Embryonic facial prominence (tissue), 1 donor: Measurements from ENCODE around the gene TFF1.

ENCODE experiments used
- DNase-seq: peaks from one replicate; pipeline ENCODE4 v3.0.0-alpha.2; 2016; ENCODE audit errors: extremely low spot score

Gene TFF1

GRCh38 chr21:42317826-42318746 is 48.2 kb downstream of the TFF1 start:
- DNase-seq: no peak

DNA sequence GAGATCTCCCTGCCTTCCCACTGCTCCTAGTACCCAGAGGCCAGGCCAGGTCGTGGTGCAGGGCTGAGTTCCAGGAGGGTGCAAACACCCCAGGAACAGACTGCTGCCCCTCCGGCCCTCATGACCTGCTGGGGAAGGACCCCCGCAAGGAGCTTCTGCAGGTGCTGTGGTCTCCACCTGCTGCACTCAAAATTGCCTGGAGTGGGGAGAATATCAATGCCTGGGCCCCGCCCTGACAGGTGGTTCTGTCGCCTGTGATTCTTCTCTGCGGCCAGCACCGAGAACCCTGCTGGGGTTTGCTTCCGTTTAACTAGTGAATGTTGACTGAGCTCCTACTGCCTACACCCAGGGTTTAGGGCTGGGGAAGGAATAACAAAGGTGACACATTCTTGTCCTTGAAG is 49.0 kb downstream of the TFF1 start:
- no peak for DNase-seq

DNA sequence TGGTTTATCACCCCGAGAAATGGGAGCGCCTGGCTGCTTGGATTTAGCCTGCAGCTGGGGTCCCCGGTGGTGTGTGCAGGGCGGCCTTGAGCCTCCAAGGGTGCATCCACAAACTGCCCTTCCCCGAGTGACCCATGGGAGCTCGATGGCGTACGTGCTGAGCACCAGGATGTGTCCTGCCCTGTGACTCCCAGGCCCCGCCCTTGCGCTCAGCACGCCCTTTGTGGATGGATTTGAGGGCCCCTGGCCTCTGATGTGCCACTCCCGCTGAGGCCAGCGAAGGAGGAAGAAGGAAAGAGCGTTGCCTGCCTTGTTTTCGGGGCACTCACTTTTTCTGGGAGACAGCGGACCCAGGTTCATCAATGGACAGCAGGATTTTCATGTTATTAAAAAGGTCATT is 49.4 kb downstream of the TFF1 start:
- no peak for DNase-seq

DNA sequence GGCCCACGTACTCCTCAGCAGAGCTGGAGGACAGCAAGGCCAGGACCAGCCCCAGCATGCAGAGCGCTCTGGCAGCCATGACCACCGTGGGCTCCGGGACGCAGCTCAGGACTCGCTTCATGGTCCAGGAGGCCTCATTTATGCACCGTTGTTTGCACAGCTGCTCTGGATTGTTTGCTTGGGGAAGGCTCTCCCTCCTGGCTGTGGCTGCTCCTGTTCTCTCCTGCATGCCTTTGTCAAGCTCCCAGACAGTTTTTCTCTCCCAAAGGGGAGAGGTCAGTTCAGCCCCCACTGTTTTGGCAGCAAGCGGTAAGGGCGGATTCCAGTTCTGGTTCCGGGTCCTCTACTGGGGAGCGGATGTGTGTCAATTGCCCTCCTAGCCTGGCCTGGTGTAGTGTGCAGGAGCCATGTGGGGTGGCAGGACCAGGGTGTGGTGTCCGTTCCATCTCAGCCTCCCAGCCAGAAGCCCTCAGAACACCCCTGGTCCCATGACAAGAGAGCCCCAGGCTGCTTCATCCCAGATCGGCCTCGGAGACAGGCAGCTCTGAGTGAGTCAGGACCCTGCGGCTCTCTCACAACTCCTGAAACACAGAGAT is 50.9 kb downstream of the TFF1 start, which contains the start of gene TFF3:
TFF3 (minus strand) TSS at position 114 of the 596 bp plus-strand sequence; CDS start at position 79, 35 bp downstream.
- DNase-seq: no peak

GRCh38 chr21:42314616-42315295 is 51.6 kb downstream of the TFF1 start:
- no peak for DNase-seq

- DNase-seq: no peak
Measured at GRCh38 chr21:42313501-42313969, 52.8 kb downstream of the TFF1 start.

- DNase-seq: no peak
Measured at GRCh38 chr21:42312626-42313104, 53.7 kb downstream of the TFF1 start.
